ENCODE data around the gene LRRFIP2. TPM values are rescaled to one million over a fixed set of nuclear protein-coding genes. Genes with fewer than 3 reads are reported as not detected.

Gene LRRFIP2, protein sequence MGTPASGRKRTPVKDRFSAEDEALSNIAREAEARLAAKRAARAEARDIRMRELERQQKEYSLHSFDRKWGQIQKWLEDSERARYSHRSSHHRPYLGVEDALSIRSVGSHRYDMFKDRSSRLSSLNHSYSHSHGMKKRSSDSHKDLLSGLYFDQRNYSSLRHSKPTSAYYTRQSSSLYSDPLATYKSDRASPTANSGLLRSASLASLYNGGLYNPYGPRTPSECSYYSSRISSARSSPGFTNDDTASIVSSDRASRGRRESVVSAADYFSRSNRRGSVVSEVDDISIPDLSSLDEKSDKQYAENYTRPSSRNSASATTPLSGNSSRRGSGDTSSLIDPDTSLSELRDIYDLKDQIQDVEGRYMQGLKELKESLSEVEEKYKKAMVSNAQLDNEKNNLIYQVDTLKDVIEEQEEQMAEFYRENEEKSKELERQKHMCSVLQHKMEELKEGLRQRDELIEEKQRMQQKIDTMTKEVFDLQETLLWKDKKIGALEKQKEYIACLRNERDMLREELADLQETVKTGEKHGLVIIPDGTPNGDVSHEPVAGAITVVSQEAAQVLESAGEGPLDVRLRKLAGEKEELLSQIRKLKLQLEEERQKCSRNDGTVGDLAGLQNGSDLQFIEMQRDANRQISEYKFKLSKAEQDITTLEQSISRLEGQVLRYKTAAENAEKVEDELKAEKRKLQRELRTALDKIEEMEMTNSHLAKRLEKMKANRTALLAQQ
- total RNA-seq: 29.1 and 33.5 TPM in 2 replicates

DNA sequence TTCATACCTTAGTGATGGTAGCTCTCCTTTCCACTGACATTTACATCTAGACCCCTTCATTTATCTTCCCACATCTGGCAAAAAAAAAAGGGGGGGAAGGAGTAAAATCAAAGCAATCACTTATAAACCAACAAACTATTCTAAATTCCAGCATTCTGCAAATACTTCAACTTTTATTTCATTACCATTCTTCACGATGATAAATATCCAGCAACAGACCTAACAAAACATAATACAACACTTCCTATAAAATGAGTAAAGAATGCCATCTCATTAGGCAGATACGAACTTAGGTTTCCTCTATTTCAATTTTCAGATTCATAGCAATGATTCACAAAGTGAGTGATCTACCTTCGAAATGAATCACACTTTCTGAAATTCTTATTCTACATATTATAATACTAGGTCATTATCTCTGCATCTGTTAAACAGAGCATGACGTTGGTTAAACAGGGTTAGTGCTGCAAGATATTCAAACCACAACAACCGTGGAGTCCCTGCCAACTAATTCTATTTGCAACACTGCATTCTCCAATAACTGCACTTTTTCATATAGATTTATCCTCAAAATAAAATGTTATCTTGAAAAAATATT, at the start of gene LRRFIP2:
Gene LRRFIP2 (minus strand): TSS at position 51 of the 595 bp plus-strand sequence. CDS start 25,599 bp downstream, outside the sequence.

Other genes with a start within 250 kb of the LRRFIP2 start
- gene TRANK1, start 229.5 kb downstream of the LRRFIP2 start, total RNA-seq: 6.0 and 6.9 TPM in 2 replicates
- 5.5 and 8.3 TPM in 2 replicates for gene EPM2AIP1, start 181.5 kb downstream of the LRRFIP2 start, total RNA-seq
- 22.0 and 31.6 TPM in 2 replicates for gene MLH1, start 181.1 kb downstream of the LRRFIP2 start, total RNA-seq
- gene GOLGA4, start 68.7 kb upstream of the LRRFIP2 start, total RNA-seq: 23.5 and 27.4 TPM in 2 replicates

All from cardiac atrium fibroblast (primary cell).